B cell (primary cell): ENCODE results near the gene LZTR1. TPM values are rescaled to one million over a fixed set of nuclear protein-coding genes. Genes with fewer than 3 reads are reported as not detected.

Experiments
- ATAC-seq: fragments of 200-7000 bp; cut with Tn5 transposase; one replicate; pipeline ENCODE4 v1.10.0; 2021; ENCODE audit warnings: low read depth, mild to moderate bottlenecking, moderate number of reproducible peaks, moderate library complexity
- CTCF ChIA-PET: fragments of 350-600 bp; sonication (Branson Sonifier 250); formaldehyde crosslinking; loops from one replicate; lab custom pipeline; 2021; ENCODE audit warnings: antibody characterized with exemption, inconsistent platforms; lab: Charles Lee
- POLR2A ChIA-PET: fragments of 350-600 bp; sonication (Branson Sonifier 250); formaldehyde crosslinking; loops from one replicate; lab custom pipeline; 2021; ENCODE audit warnings: antibody characterized with exemption; lab: Charles Lee
- DNase-seq: peaks from one replicate; pipeline ENCODE4 v3.0.0; 2013
- H2AFZ ChIP-seq: 2 replicates; pipeline ENCODE4 v1.6.1; 2012; ENCODE audit warnings: mild to moderate bottlenecking, low read depth, low read length; ENCODE audit not compliant: insufficient read depth, poor library complexity, severe bottlenecking
- H3K27ac ChIP-seq, 2 donors: 1 replicate in 1 of 2; 2 replicates in 1 of 2; pipeline ENCODE4 v1.5.1; 2012 to 2013; ENCODE audit warnings: low read length in 2 of 2, mild to moderate bottlenecking in 2 of 2, moderate library complexity in 1 of 2
- H3K27me3 ChIP-seq, 4 experiments: fragments of 200-600 bp in 1 of 4; sonication (generic) in 1 of 4; replicated peaks in 1 of 4; 1 replicate in 2 of 4; 2 replicates in 2 of 4; pipeline versions ENCODE4 v1.6.1 to v1.7.0; 2013 to 2016; ENCODE audit warnings: low read length in 3 of 4, mild to moderate bottlenecking in 2 of 4, mixed read lengths in 1 of 4, moderate library complexity in 1 of 4; ENCODE audit not compliant: insufficient read depth in 4 of 4, control insufficient read depth in 3 of 4; ENCODE audit errors: control extremely low read depth in 1 of 4
- H3K36me3 ChIP-seq, 2 experiments: replicated peaks in 1 of 2; 1 replicate in 1 of 2; 2 replicates in 1 of 2; pipeline versions ENCODE4 v1.6.1 to v1.7.1; 2013; ENCODE audit warnings: low read length in 1 of 2; ENCODE audit not compliant: insufficient read depth in 2 of 2, control insufficient read depth in 1 of 2; ENCODE audit errors: control extremely low read depth in 1 of 2, extremely low read depth in 1 of 2
- H3K4me1 ChIP-seq, 2 donors: fragments of 200-600 bp in 1 of 2; sonication (generic) in 1 of 2; 1 replicate in 1 of 2; 2 replicates in 1 of 2; pipeline versions ENCODE4 v1.5.1 to v1.6.1; 2013 to 2017; ENCODE audit warnings: low read length in 2 of 2; ENCODE audit not compliant: control insufficient read depth in 2 of 2, insufficient read depth in 2 of 2
- H3K4me2 ChIP-seq: replicated peaks from 2 replicates; pipeline ENCODE3; 2012; ENCODE audit warnings: mild to moderate bottlenecking, low read depth, low read length; ENCODE audit not compliant: poor library complexity, severe bottlenecking
- H3K4me3 ChIP-seq, 5 experiments: fragments of 200-600 bp in 1 of 5; sonication (generic) in 1 of 5; 1 replicate in 3 of 5; 2 replicates in 2 of 5; pipeline versions ENCODE4 v1.5.1 to v1.7.0; 2011 to 2016; ENCODE audit warnings: low read length in 4 of 5, mild to moderate bottlenecking in 4 of 5, low read depth in 2 of 5, control low read depth in 1 of 5, moderate library complexity in 1 of 5; ENCODE audit not compliant: insufficient read depth in 1 of 5; ENCODE audit errors: control extremely low read depth in 1 of 5, extremely low read depth in 1 of 5
- H3K79me2 ChIP-seq: fragments of 200-600 bp; sonication (generic); one replicate; pipeline ENCODE4 v1.6.0; 2016; ENCODE audit warnings: low read length; ENCODE audit not compliant: control insufficient read depth, insufficient read depth
- H3K9ac ChIP-seq: fragments of 200-600 bp; sonication (generic); 2 replicates; pipeline ENCODE4 v1.6.1; 2017; ENCODE audit warnings: mild to moderate bottlenecking, low read length, moderate library complexity
- H3K9me3 ChIP-seq, 3 donors: one replicate each; pipeline versions ENCODE4 v1.6.1 to v1.7.1; 2013; ENCODE audit warnings: low read length in 2 of 3; ENCODE audit not compliant: control insufficient read depth in 2 of 3, insufficient read depth in 1 of 3; ENCODE audit errors: control extremely low read depth in 1 of 3
- H4K20me1 ChIP-seq: 2 replicates; pipeline ENCODE4 v1.6.0; 2012; ENCODE audit warnings: mild to moderate bottlenecking, low read length; ENCODE audit not compliant: insufficient read depth, control insufficient read depth, poor library complexity, severe bottlenecking
- H3K27ac Mint-ChIP-seq: one replicate; pipeline ENCODE4 v1.8.0; 2021; ENCODE audit warnings: mixed read lengths
- H3K27me3 Mint-ChIP-seq: one replicate; pipeline ENCODE4 v1.8.0; 2021; ENCODE audit warnings: mixed read lengths
- H3K4me1 Mint-ChIP-seq: one replicate; pipeline ENCODE4 v1.8.0; 2021; ENCODE audit warnings: mixed read lengths
- H3K4me3 Mint-ChIP-seq: one replicate; pipeline ENCODE4 v1.8.0; 2021; ENCODE audit warnings: mixed read lengths
- H3K9me3 Mint-ChIP-seq: one replicate; pipeline ENCODE4 v1.8.0; 2022; ENCODE audit warnings: mixed read lengths; ENCODE audit not compliant: insufficient read depth
- CTCF ChIP-seq: fragments of 200-600 bp; IDR thresholded peaks from one replicate; pipeline ENCODE4 v1.8.0; 2022; ENCODE audit warnings: antibody characterized with exemption, mild to moderate bottlenecking
- EZH2 ChIP-seq: IDR thresholded peaks from 2 replicates; pipeline ENCODE4 v1.6.1; 2012; ENCODE audit warnings: borderline replicate concordance, low read depth, mild to moderate bottlenecking, moderate library complexity, low read length; ENCODE audit not compliant: insufficient read depth, poor library complexity, severe bottlenecking
- WGBS: methylation state at CpG from one replicate; pipeline ENCODE4 v1.1.5; 2013; ENCODE audit warnings: missing lambda C conversion rate; ENCODE audit not compliant: insufficient coverage; 5-methylcytosine and 5-hydroxymethylcytosine counted together
- intact Hi-C: fragments of 100-400 bp; cut with micrococcal nuclease; formaldehyde crosslinking; loops from one replicate; pipeline ENCODE4 v1.10.0; 2022
- polyA plus RNA-seq: library from polyadenylated mRNA; depleted of rRNA; stranded (reverse); fragments of >200 nt; gene quantifications from 2 replicates; pipeline ENCODE4 v1.2.3, GENCODE V29; 2012
- total RNA-seq, 2 donors: library from RNA; stranded (reverse); fragments of 120-200 nt in 1 of 2; gene quantifications; 1 replicate in 1 of 2; 2 replicates in 1 of 2; pipeline versions ENCODE4 v1.2.3 to v1.2.4, GENCODE V29; 2013 to 2022

Gene LZTR1
- total and polyA plus RNA-seq, 2 donors (not counting 1 experiment from before 2014, with no cell fraction given), result 75.7 to 94.8 TPM

- peaks cover 24% of the 10 kb centered on the region for H4K20me1 ChIP-seq
- peaks cover 24 to 36% of the 10 kb centered on the region in 2 donors for H3K4me1 ChIP-seq
- Mint-ChIP-seq H3K27me3 (no peaks in the 10 kb centered on the region), H3K4me3 (peak overlapping the region; percentile 95), H3K9me3 (no peaks in the 10 kb centered on the region), H3K4me1 (peaks cover 32% of the 10 kb centered on the region), H3K27ac (peak overlapping the region; percentile 99)
- DNase-seq, result no peak
- peak overlapping the region; percentile 88 for H3K9ac ChIP-seq
- peaks cover 0 to 5% (median 0%) of the 10 kb centered on the region in 3 donors for H3K9me3 ChIP-seq
- CTCF ChIA-PET, result no interaction called here
- H3K79me2 ChIP-seq, result peaks cover 21% of the 10 kb centered on the region
- ATAC-seq, result no peak
- no peak for TF ChIP-seq CTCF
- TF ChIP-seq EZH2, result no peak
- peak overlapping the region; percentile 91 to 96 for H3K27ac ChIP-seq
- 82% methylated on average over 15 of the region's 22 CpGs for WGBS
- H3K4me3 ChIP-seq, result peak overlapping the region in 4 of 5 experiments; percentile 66 to 99 (median 88)
- peak overlapping the region; percentile 97 for H3K4me2 ChIP-seq
- peaks cover 0 to 24% of the 10 kb centered on the region in 2 experiments for H3K36me3 ChIP-seq
- H2AFZ ChIP-seq, result no peak overlapping the region
- POLR2A ChIA-PET, result no interaction called here
- no peaks in the 10 kb centered on the region for H3K27me3 ChIP-seq
- intact Hi-C loops, result loop anchor here (5.0 kb wide), 3 partner anchors 642 to 883 kb away; partner anchors contain the start of genes RANBP1, SDF2L1 and TRMT2A
Observed at GRCh38 chr22:21000207-21000986, 18.3 kb downstream of the LZTR1 start.
